ENCODE results near the gene RBKS.

Gene RBKS

GRCh38 chr2:27887111-27887510, 3.1 kb downstream of the RBKS start:
- Histone ChIP-seq H4K20me1 (ENCODE audit: insufficient read depth) (no peaks in the 10 kb centered on the region), H3K27me3 (ENCODE audit: insufficient read depth, low read depth) (no peaks in the 10 kb centered on the region), H3K4me3 (IDR thresholded peaks at IDR 0.05; ENCODE audit: insufficient read depth, low read depth, low read length) (no peak overlapping the region), H3K79me2 (ENCODE audit: insufficient read depth, low read depth) (peaks cover 10% of the 10 kb centered on the region; the same call in 1 of the 2 replicates), H3K4me2 (no peak overlapping the region), H3K4me1 (ENCODE audit: low read depth, poor library complexity, severe bottlenecking) (peaks cover 12% of the 10 kb centered on the region), H3K36me3 (ENCODE audit: insufficient read depth) (no peaks in the 10 kb centered on the region), H3K9ac (no peak overlapping the region), H2AFZ (ENCODE audit: low read depth) (no peak overlapping the region), H3K27ac (no peak overlapping the region)
- no peak for TF ChIP-seq CTCF (conservative IDR thresholded peaks at IDR 0.05; ENCODE audit: low read depth, low read length)

GRCh38 chr2:27886322-27886721, 3.9 kb downstream of the RBKS start:
- no peak overlapping the region for H3K4me2 ChIP-seq
- no peak overlapping the region for H2AFZ ChIP-seq (ENCODE audit: low read depth)
- no peak for TF ChIP-seq CTCF (conservative IDR thresholded peaks at IDR 0.05; ENCODE audit: low read depth, low read length)
- peaks cover 6% of the 10 kb centered on the region for H3K4me1 ChIP-seq (ENCODE audit: low read depth, poor library complexity, severe bottlenecking)
- no peak overlapping the region for H3K4me3 ChIP-seq (IDR thresholded peaks at IDR 0.05; ENCODE audit: insufficient read depth, low read depth, low read length)
- H3K36me3 ChIP-seq (ENCODE audit: insufficient read depth) = no peaks in the 10 kb centered on the region
- no peaks in the 10 kb centered on the region for H3K27me3 ChIP-seq (ENCODE audit: insufficient read depth, low read depth)
- H4K20me1 ChIP-seq (ENCODE audit: insufficient read depth) = no peaks in the 10 kb centered on the region
- no peak overlapping the region for H3K27ac ChIP-seq
- H3K9ac ChIP-seq = no peak overlapping the region
- H3K79me2 ChIP-seq (ENCODE audit: insufficient read depth, low read depth) = peaks cover 2% of the 10 kb centered on the region; the same call in 1 of the 2 replicates

- no peak overlapping the region for H2AFZ ChIP-seq (ENCODE audit: low read depth)
- no peak overlapping the region for H3K9ac ChIP-seq
- H3K27me3 ChIP-seq (ENCODE audit: insufficient read depth, low read depth) = no peaks in the 10 kb centered on the region
- no peaks in the 10 kb centered on the region for H3K79me2 ChIP-seq (ENCODE audit: insufficient read depth, low read depth)
- TF ChIP-seq CTCF (conservative IDR thresholded peaks at IDR 0.05; ENCODE audit: low read depth, low read length) = no peak
- no peak overlapping the region for H3K4me2 ChIP-seq
- peaks cover 4% of the 10 kb centered on the region for H3K4me1 ChIP-seq (ENCODE audit: low read depth, poor library complexity, severe bottlenecking)
- no peak overlapping the region for H3K4me3 ChIP-seq (IDR thresholded peaks at IDR 0.05; ENCODE audit: insufficient read depth, low read depth, low read length)
- H3K27ac ChIP-seq = no peak overlapping the region
- no peaks in the 10 kb centered on the region for H3K36me3 ChIP-seq (ENCODE audit: insufficient read depth)
- no peaks in the 10 kb centered on the region for H4K20me1 ChIP-seq (ENCODE audit: insufficient read depth)
Observed at GRCh38 chr2:27885661-27886060, 4.5 kb downstream of the RBKS start.

GRCh38 chr2:27885234-27885633, 5.0 kb downstream of the RBKS start:
- no peak overlapping the region for H3K9ac ChIP-seq
- H3K79me2 ChIP-seq (ENCODE audit: insufficient read depth, low read depth) = no peaks in the 10 kb centered on the region
- peaks cover 4% of the 10 kb centered on the region for H3K4me1 ChIP-seq (ENCODE audit: low read depth, poor library complexity, severe bottlenecking)
- no peaks in the 10 kb centered on the region for H4K20me1 ChIP-seq (ENCODE audit: insufficient read depth)
- no peaks in the 10 kb centered on the region for H3K36me3 ChIP-seq (ENCODE audit: insufficient read depth)
- no peak overlapping the region for H2AFZ ChIP-seq (ENCODE audit: low read depth)
- no peak overlapping the region for H3K4me2 ChIP-seq
- no peak overlapping the region for H3K27ac ChIP-seq
- H3K27me3 ChIP-seq (ENCODE audit: insufficient read depth, low read depth) = no peaks in the 10 kb centered on the region
- no peak for TF ChIP-seq CTCF (conservative IDR thresholded peaks at IDR 0.05; ENCODE audit: low read depth, low read length)
- H3K4me3 ChIP-seq (IDR thresholded peaks at IDR 0.05; ENCODE audit: insufficient read depth, low read depth, low read length) = no peak overlapping the region
